MCF 10A (cell line): Measurements from ENCODE around the gene ADAMTSL1. TPM values are rescaled to one million over a fixed set of nuclear protein-coding genes. Genes with fewer than 3 reads are reported as not detected.

Experiments used
- BruUV-seq: library from RNA; stranded (reverse); fragments of 400-500 nt; replicated peaks from 2 replicates; lab custom pipeline; 2021; lab: Mats Ljungman, UMichigan
- CTCF ChIA-PET: fragments of 300-600 bp; sonication (Branson Sonifier 250); formaldehyde crosslinking; extraction: SDS; loops from one replicate; lab custom pipeline; 2021; ENCODE audit warnings: antibody characterized with exemption, inconsistent platforms; lab: Yijun Ruan, JAX
- POLR2A ChIA-PET: fragments of 300-600, 350-650 bp; sonication (Branson Sonifier 250); formaldehyde crosslinking; extraction: SDS; loops from one replicate; lab custom pipeline; 2020; ENCODE audit warnings: antibody characterized with exemption, inconsistent platforms; lab: Yijun Ruan, JAX
- DNase-seq: peaks from one replicate; pipeline ENCODE4 v3.0.0-alpha.2; 2018; ENCODE audit not compliant: unreplicated experiment
- H3K27ac Mint-ChIP-seq: one replicate; pipeline ENCODE4 v1.8.0; 2022; ENCODE audit warnings: mild to moderate bottlenecking, low read depth, mixed read lengths; ENCODE audit not compliant: unreplicated experiment
- H3K27me3 Mint-ChIP-seq: one replicate; pipeline ENCODE4 v1.8.0; 2022; ENCODE audit warnings: mixed read lengths; ENCODE audit not compliant: insufficient read depth, unreplicated experiment
- H3K36me3 Mint-ChIP-seq: one replicate; pipeline ENCODE4 v1.8.0; 2022; ENCODE audit warnings: mild to moderate bottlenecking, moderate library complexity, mixed read lengths; ENCODE audit not compliant: insufficient read depth, unreplicated experiment
- H3K4me1 Mint-ChIP-seq: one replicate; pipeline ENCODE4 v1.8.0; 2022; ENCODE audit warnings: mixed read lengths; ENCODE audit not compliant: insufficient read depth, unreplicated experiment
- H3K4me3 Mint-ChIP-seq: one replicate; pipeline ENCODE4 v1.8.0; 2022; ENCODE audit warnings: mild to moderate bottlenecking, moderate library complexity, mixed read lengths; ENCODE audit not compliant: unreplicated experiment
- H3K9me3 Mint-ChIP-seq: one replicate; pipeline ENCODE4 v1.8.0; 2022; ENCODE audit warnings: mixed read lengths; ENCODE audit not compliant: unreplicated experiment
- CTCF ChIP-seq: fragments of 200-600 bp; IDR thresholded peaks from one replicate; pipeline ENCODE4 v1.8.0; 2022; ENCODE audit warnings: antibody characterized with exemption, mild to moderate bottlenecking; ENCODE audit not compliant: unreplicated experiment
- intact Hi-C: fragments of 100-400 bp; cut with micrococcal nuclease; formaldehyde crosslinking; loops from 2 replicates; pipeline ENCODE4 v1.14.1; 2022
- total RNA-seq: library from RNA; stranded (reverse); gene quantifications from 2 replicates; pipeline ENCODE4 v1.2.3, GENCODE V29; 2022

ADAMTSL1 gene
- total RNA-seq, 1 experiment from 2014 or later = not detected

- intact Hi-C loops = no loop called here
- ChIA-PET POLR2A (no interaction called here), CTCF (no interaction called here)
- H3K27me3 Mint-ChIP-seq = no peaks in the 10 kb centered on the region
- BruUV-seq = no TSS peak
- no peak for TF ChIP-seq CTCF
- no peaks in the 10 kb centered on the region for H3K4me1 Mint-ChIP-seq
- no peaks in the 10 kb centered on the region for H3K9me3 Mint-ChIP-seq
- H3K4me3 Mint-ChIP-seq = no peak overlapping the region
- DNase-seq = no peak
- H3K27ac Mint-ChIP-seq = no peak overlapping the region
- H3K36me3 Mint-ChIP-seq = no peaks in the 10 kb centered on the region
Measured at GRCh38 chr9:18616976-18617375, 143.0 kb downstream of the ADAMTSL1 start.

DNA sequence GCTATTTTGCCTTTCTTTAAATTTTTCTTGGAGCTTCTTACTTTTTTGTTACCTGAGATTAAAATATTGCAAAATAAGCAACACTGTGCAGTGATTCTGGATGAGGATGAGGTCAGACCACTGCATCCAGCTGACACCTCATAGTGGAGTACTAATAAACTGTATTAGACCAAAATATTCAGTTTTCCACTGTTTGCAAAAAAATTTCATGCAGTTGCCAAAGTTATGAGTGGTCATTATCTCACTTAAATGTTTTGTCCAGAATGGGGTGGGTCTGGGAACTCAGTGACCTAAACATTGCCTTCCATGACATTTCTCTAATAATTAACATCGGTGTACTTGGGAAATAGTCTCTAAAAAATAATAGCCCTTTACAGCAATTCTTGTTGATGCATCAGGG is 143.8 kb downstream of the ADAMTSL1 start:
- TF ChIP-seq CTCF = no peak
- Mint-ChIP-seq H3K4me3 (no peak overlapping the region), H3K27ac (no peak overlapping the region), H3K36me3 (no peaks in the 10 kb centered on the region), H3K9me3 (no peaks in the 10 kb centered on the region), H3K4me1 (no peaks in the 10 kb centered on the region), H3K27me3 (no peaks in the 10 kb centered on the region)
- CTCF ChIA-PET = no interaction called here
- POLR2A ChIA-PET = no interaction called here
- intact Hi-C loops = no loop called here
- BruUV-seq = no TSS peak
- DNase-seq = no peak

DNA sequence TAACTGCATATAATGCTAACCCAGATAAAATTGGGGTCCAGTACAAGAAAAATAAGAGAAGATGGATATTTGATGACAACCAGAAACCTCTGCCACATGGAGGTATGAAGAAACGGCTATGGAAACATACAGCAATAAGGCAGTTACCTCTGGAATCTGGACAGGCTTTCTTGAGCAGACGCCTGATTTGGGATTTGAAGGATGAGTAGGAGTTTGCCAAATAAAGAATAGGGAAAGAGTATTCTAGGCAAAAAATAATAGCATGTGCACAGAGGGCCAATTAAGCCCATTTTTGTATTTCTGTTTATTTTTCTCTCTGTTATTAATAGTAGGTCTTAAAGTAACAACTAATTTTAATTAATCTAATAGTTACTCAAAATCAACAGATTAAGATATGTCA is 144.9 kb downstream of the ADAMTSL1 start:
- H3K9me3 Mint-ChIP-seq = no peaks in the 10 kb centered on the region
- no peaks in the 10 kb centered on the region for H3K4me1 Mint-ChIP-seq
- no peaks in the 10 kb centered on the region for H3K27me3 Mint-ChIP-seq
- no peak overlapping the region for H3K27ac Mint-ChIP-seq
- no peak overlapping the region for H3K4me3 Mint-ChIP-seq
- no peak for DNase-seq
- no TSS peak for BruUV-seq
- ChIA-PET CTCF (interaction anchor here (0.8 kb wide), 1 partner anchor 23 kb away, joined by 3 read pairs; no protein-coding TSS in a partner anchor), POLR2A (no interaction called here)
- intact Hi-C loops = no loop called here
- TF ChIP-seq CTCF = no peak
- no peaks in the 10 kb centered on the region for H3K36me3 Mint-ChIP-seq

DNA sequence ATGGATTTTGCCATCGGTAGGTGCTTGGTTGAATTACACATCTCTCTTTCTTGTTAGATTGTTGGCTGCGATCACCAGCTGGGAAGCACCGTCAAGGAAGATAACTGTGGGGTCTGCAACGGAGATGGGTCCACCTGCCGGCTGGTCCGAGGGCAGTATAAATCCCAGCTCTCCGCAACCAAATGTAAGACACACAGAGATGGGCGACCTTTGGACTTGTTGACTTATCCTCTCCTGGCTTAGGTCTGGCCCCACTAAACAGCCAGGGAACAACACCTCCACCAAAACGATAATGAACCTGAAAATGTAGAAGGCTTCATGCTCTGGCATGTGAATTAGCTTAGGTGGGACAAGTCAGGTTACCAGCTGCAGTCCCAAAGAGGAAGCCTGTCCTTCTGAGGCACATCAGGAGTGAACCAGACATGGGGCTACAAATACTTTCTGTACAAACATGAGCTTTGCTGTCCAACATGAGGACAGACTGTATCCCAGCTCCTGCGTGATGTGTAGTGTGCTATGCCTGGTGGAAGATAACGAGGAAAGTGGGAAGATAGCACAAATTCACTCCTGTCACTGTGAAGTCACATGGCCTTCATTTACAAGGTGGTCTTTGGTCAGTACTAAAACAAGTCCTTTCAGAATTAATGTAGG is 148.4 kb downstream of the ADAMTSL1 start:
- DNase-seq = no peak
- Mint-ChIP-seq H3K36me3 (no peaks in the 10 kb centered on the region), H3K4me1 (no peaks in the 10 kb centered on the region), H3K27ac (no peak overlapping the region), H3K9me3 (no peaks in the 10 kb centered on the region), H3K4me3 (no peak overlapping the region), H3K27me3 (no peaks in the 10 kb centered on the region)
- CTCF ChIA-PET = interaction anchor here (0.7 kb wide), 1 partner anchor 110 kb away, joined by 4 read pairs; no protein-coding TSS in a partner anchor
- intact Hi-C loops = no loop called here
- BruUV-seq = no TSS peak
- no peak for TF ChIP-seq CTCF
- POLR2A ChIA-PET = no interaction called here
